ENCODE data around the gene PDRG1.

Gene PDRG1

DNA sequence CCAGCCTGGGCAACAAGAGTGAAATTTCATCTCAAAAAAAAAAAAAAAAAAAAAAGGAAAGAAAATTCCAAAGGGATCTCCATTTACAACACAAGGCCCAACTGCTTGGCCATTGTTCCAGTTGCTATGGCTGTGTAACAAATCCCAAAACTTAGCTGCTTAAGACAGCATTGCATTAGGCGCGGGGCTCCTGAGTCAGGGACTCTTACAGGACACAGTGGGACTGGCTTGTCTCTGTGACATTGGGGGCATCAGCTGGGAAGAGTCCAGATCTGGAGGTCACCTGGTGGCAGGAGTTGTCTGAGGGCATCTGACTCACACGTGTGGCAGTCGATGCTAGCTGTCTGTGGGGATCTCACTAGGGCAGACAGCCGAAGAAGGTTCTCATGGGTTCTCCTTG lies 45.8 kb downstream of the PDRG1 start:
- H3K4me3 ChIP-seq (ENCODE audit: low read depth, low read length) = no peak overlapping the region
- no peak overlapping the region for H3K27ac ChIP-seq (ENCODE audit: low read depth, low read length)
- no peaks in the 10 kb centered on the region for H3K79me2 ChIP-seq (ENCODE audit: control insufficient read depth, insufficient read depth, low read length, unreplicated experiment)
- no peaks in the 10 kb centered on the region for H3K4me1 ChIP-seq (ENCODE audit: control insufficient read depth, insufficient read depth, low read length, unreplicated experiment)
- 0 out of 2 replicates have a peak, but pooled peaks cover 2% of the 10 kb centered on the region for H3K27me3 ChIP-seq (ENCODE audit: insufficient read depth, low read length)
- H2AFZ ChIP-seq (ENCODE audit: low read length, unreplicated experiment) = no peak overlapping the region
- no peaks in the 10 kb centered on the region for H3K36me3 ChIP-seq (ENCODE audit: insufficient read depth, low read length)

DNA sequence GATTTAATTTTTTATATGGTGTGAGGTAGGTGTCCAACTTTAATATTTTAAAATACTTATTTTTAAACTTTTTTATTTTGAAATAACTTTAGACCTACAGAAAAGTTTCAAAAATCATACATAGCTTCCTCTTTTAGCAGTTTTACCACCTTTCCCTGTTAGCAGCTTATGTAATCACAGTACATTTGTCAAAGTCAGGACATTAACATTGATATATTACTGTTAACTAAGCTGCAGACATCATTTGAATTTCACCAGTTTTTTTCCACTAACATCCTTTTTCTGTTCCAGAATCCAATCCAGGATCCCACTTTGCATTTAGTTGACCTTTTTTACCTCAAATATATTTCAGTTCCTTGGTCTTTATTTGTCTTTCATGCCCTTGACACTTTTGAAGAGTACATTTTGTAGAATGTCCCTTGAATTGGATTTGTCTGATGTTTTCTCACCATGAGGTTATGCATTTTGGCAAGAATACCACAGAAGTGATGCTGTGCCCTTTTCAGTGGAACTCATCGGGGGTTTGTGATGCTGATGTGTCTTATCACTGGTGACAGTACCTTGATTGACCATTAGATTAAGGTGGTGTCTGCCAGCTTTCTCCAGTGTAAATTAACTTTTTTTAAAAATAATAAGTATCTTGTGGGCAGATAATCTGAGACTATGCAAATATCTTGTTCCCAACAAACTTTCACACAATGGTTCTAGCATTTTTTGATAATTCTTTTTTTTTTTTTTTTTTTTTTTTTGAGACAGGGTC lies 48.0 kb downstream of the PDRG1 start:
- no peaks in the 10 kb centered on the region for H3K36me3 ChIP-seq (ENCODE audit: insufficient read depth, low read length)
- no peak overlapping the region for H2AFZ ChIP-seq (ENCODE audit: low read length, unreplicated experiment)
- no peaks in the 10 kb centered on the region for H3K79me2 ChIP-seq (ENCODE audit: control insufficient read depth, insufficient read depth, low read length, unreplicated experiment)
- H3K4me3 ChIP-seq (ENCODE audit: low read depth, low read length) = no peak overlapping the region
- peaks cover 13% of the 10 kb centered on the region; the same call in 1 of the 2 replicates for H3K27me3 ChIP-seq (ENCODE audit: insufficient read depth, low read length)
- no peak overlapping the region for H3K27ac ChIP-seq (ENCODE audit: low read depth, low read length)
- no peaks in the 10 kb centered on the region for H3K4me1 ChIP-seq (ENCODE audit: control insufficient read depth, insufficient read depth, low read length, unreplicated experiment)

DNA sequence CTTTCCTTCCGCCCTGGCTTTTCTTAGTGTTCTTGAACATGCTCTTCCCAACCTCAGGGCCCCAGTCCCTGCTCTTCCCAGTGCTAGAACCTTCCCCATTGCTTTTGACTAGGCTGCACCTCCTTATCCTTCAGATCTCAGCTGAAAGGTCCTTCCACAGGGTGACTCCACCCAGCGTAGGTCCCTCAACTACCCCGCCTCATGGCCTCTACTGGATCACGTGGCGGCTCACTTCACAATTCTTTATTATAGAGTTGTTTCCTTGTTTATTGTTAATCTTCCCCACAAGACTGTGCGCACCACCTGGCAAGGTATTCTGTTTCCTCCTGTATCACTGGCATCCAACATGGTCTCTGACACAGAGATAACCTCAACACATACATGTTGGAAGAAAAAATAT lies 50.2 kb downstream of the PDRG1 start:
- H2AFZ ChIP-seq (ENCODE audit: low read length, unreplicated experiment) = no peak overlapping the region
- no peak overlapping the region for H3K27ac ChIP-seq (ENCODE audit: low read depth, low read length)
- peaks cover 13% of the 10 kb centered on the region; the same call in 1 of the 2 replicates for H3K27me3 ChIP-seq (ENCODE audit: insufficient read depth, low read length)
- H3K4me3 ChIP-seq (ENCODE audit: low read depth, low read length) = no peak overlapping the region
- no peaks in the 10 kb centered on the region for H3K4me1 ChIP-seq (ENCODE audit: control insufficient read depth, insufficient read depth, low read length, unreplicated experiment)
- H3K79me2 ChIP-seq (ENCODE audit: control insufficient read depth, insufficient read depth, low read length, unreplicated experiment) = no peaks in the 10 kb centered on the region
- no peaks in the 10 kb centered on the region for H3K36me3 ChIP-seq (ENCODE audit: insufficient read depth, low read length)

DNA sequence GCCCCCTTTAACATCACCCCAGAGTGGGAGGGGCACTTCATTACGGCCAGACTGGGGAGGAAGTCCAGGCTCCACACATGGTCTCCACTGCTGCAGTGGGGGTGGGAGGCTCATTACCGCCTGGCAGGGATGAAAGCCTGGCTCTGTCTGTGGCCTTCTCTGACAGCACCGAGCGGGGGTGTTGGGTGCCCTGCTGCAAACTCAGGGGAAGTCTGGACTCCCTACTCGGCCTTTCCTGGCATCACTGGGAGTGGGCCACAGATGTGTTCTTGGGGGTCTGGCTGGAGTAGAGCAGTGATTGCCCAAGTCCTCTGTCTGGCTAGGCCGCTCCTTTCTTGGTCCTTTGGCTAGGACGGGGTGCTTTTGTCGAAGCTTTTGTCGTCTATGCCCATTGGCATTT lies 54.3 kb downstream of the PDRG1 start:
- no peaks in the 10 kb centered on the region for H3K4me1 ChIP-seq (ENCODE audit: control insufficient read depth, insufficient read depth, low read length, unreplicated experiment)
- H3K79me2 ChIP-seq (ENCODE audit: control insufficient read depth, insufficient read depth, low read length, unreplicated experiment) = no peaks in the 10 kb centered on the region
- H3K27me3 ChIP-seq (ENCODE audit: insufficient read depth, low read length) = peaks cover 13% of the 10 kb centered on the region; the same call in 1 of the 2 replicates
- H3K27ac ChIP-seq (ENCODE audit: low read depth, low read length) = no peak overlapping the region
- H2AFZ ChIP-seq (ENCODE audit: low read length, unreplicated experiment) = no peak overlapping the region
- H3K36me3 ChIP-seq (ENCODE audit: insufficient read depth, low read length) = no peaks in the 10 kb centered on the region
- no peak overlapping the region for H3K4me3 ChIP-seq (ENCODE audit: low read depth, low read length)

DNA sequence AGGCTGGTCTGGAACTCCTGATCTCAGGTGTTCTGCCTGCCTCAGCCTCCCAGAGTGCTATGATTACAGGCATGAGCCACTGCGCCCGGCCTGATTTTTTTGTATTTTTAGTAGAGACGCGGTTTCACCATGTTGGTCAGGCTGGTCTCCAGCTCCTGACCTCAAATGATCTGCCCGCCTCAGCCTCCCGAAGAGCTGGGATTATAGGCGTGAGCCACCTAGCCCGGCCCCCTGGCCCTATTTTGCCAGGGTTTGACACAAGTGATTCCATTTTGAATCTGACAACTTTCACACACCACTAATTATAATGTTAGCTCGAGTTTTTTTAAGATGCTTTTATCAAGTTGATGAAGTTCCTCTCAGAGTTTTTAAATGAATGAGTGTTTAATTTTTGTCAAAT lies 55.8 kb downstream of the PDRG1 start:
- Histone ChIP-seq H3K79me2 (ENCODE audit: control insufficient read depth, insufficient read depth, low read length, unreplicated experiment) (no peaks in the 10 kb centered on the region), H3K4me3 (ENCODE audit: low read depth, low read length) (no peak overlapping the region), H3K27me3 (ENCODE audit: insufficient read depth, low read length) (peaks cover 13% of the 10 kb centered on the region; the same call in 1 of the 2 replicates), H3K27ac (ENCODE audit: low read depth, low read length) (no peak overlapping the region), H3K4me1 (ENCODE audit: control insufficient read depth, insufficient read depth, low read length, unreplicated experiment) (no peaks in the 10 kb centered on the region), H3K36me3 (ENCODE audit: insufficient read depth, low read length) (no peaks in the 10 kb centered on the region), H2AFZ (ENCODE audit: low read length, unreplicated experiment) (no peak overlapping the region)

DNA sequence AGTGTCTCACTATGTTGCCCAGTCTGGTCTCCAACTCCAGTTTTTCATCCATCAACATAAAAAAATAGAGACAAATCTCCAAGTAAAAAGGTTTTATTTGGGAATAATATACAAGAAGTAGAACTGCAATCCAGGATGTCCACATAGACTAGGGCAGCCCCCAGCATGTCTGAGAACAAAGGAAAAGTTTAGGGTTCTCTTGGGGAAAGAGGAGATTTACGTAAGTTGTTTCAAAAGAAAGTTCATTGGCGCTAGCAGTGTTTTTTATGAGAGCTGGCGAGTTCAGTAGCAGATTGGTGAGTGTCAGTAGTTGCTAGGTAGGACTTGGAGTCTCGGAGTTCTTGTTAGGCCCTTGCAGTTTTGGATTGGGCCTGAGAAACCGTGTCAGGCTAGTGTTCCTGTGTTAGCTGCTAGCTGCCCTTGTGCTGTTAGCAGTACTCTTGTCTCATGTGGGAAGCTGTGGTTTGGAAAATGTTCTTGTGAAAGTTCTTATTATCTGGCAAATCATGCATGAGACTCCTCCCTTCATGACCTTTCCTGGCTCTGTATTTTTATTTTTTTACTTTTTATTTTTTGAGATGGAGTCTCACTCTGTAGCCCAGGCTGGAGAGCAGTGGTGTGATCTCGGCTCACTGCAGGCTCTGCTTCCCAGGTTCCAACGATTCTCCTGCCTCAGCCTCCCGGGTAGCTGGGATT lies 56.7 kb downstream of the PDRG1 start:
- Histone ChIP-seq H3K27me3 (ENCODE audit: insufficient read depth, low read length) (peaks cover 11% of the 10 kb centered on the region; the same call in 1 of the 2 replicates), H3K36me3 (ENCODE audit: insufficient read depth, low read length) (no peaks in the 10 kb centered on the region), H3K27ac (ENCODE audit: low read depth, low read length) (no peak overlapping the region), H3K4me3 (ENCODE audit: low read depth, low read length) (no peak overlapping the region), H2AFZ (ENCODE audit: low read length, unreplicated experiment) (no peak overlapping the region), H3K79me2 (ENCODE audit: control insufficient read depth, insufficient read depth, low read length, unreplicated experiment) (no peaks in the 10 kb centered on the region), H3K4me1 (ENCODE audit: control insufficient read depth, insufficient read depth, low read length, unreplicated experiment) (no peaks in the 10 kb centered on the region)

Measured in ACC112 (cell line).